GM06990 (cell line): ENCODE measurements around the gene KCNB1.

Source experiments
- DNase-seq: peaks from one replicate; pipeline ENCODE4 v3.0.0-alpha.2; 2011; ENCODE audit not compliant: insufficient read length; ENCODE audit errors: extremely low read depth
- H3K27me3 ChIP-seq: replicated peaks from 2 replicates; pipeline ENCODE4 v1.6.0; 2011; ENCODE audit warnings: low read length; ENCODE audit not compliant: control insufficient read depth, insufficient read depth
- H3K36me3 ChIP-seq: 2 replicates; pipeline ENCODE4 v1.5.1; 2011; ENCODE audit warnings: low read length; ENCODE audit not compliant: control insufficient read depth, insufficient read depth
- H3K4me3 ChIP-seq: replicated peaks from 2 replicates; pipeline ENCODE4 v1.5.1; 2011; ENCODE audit warnings: low read depth, mild to moderate bottlenecking, control low read depth, low read length
- TF ChIP-seq, protein P1 (sequence below): IDR thresholded peaks from 2 replicates; pipeline ENCODE4 v1.5.1; 2011; ENCODE audit warnings: low read length, control low read depth, mild to moderate bottlenecking, inconsistent platforms; ENCODE audit not compliant: insufficient read depth, poor library complexity, severe bottlenecking

The KCNB1 gene

DNA sequence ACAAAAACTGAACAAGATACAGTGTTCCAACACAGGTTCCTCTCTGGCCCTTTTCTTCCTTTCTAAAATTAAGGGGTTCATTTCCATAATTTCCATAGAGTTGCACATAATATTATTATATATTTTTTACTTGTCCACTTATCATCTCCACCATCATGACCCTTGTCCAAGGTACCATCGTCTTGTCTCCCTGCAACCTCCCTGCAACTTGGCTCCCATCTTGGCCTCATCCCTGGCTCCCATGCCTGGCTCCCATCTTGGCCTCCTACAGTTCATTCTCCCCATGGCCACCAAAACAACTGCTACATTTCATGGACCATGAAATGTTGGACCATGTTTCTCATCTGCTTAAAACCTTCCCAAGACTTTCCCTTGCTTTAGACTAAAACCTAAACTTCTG lies 3.1 kb upstream of the KCNB1 start:
- Histone ChIP-seq H3K4me3 (no peak overlapping the region), H3K36me3 (no peaks in the 10 kb centered on the region), H3K27me3 (no peaks in the 10 kb centered on the region)
- TF ChIP-seq, protein P1, sequence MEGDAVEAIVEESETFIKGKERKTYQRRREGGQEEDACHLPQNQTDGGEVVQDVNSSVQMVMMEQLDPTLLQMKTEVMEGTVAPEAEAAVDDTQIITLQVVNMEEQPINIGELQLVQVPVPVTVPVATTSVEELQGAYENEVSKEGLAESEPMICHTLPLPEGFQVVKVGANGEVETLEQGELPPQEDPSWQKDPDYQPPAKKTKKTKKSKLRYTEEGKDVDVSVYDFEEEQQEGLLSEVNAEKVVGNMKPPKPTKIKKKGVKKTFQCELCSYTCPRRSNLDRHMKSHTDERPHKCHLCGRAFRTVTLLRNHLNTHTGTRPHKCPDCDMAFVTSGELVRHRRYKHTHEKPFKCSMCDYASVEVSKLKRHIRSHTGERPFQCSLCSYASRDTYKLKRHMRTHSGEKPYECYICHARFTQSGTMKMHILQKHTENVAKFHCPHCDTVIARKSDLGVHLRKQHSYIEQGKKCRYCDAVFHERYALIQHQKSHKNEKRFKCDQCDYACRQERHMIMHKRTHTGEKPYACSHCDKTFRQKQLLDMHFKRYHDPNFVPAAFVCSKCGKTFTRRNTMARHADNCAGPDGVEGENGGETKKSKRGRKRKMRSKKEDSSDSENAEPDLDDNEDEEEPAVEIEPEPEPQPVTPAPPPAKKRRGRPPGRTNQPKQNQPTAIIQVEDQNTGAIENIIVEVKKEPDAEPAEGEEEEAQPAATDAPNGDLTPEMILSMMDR: no peak
- no peak for DNase-seq

DNA sequence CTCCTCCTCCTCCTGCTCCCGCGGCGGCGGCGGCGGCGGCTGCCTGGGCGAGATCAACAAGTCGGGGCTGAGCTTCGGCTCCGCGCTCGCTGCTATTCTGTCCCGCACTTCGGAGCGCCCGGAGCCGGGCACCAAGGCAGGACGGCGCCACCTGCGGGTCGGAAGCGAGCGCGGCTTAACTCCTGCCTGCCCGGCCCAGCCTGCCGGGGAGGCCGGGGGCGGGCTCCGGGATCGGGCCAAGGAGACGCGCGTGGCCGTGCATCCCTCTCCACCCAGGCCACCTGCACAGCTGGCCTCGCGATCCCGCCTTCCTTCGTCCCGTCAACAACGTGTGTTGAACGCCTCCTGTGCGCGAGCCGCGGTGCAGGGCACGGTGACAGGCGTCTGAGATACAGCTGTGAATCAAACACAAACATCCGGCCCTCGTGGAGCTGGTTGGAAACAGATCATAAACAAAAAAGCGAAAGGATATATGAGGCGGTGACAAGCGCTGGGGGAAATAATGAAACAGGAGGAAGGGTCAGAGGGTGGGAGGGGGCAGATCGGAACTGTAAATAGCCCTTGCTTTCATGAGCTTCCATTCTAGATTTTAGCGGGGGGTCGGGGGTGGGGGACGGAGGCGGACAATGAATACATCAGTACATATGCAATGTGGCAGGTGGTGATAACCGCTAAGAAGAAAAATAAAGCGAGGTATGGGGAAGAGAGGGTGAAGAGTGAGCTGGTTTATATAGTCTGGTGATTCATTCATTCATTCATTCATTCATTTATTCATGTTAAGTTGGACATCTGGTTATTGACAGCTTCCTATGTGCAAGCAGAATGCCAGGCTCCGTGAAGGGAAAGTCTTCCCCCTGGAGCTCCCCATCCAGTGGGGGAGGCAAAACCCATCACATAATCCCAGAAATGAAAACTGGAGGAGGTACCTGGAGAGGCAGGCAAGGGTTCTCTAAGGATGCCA lies 2.0 kb upstream of the KCNB1 start:
- TF ChIP-seq, protein P1: peak; percentile 53
- H3K27me3 ChIP-seq: no peaks in the 10 kb centered on the region
- peak overlapping the region; percentile 43 for H3K4me3 ChIP-seq
- peak; percentile 43 for DNase-seq
- H3K36me3 ChIP-seq: no peaks in the 10 kb centered on the region

DNA sequence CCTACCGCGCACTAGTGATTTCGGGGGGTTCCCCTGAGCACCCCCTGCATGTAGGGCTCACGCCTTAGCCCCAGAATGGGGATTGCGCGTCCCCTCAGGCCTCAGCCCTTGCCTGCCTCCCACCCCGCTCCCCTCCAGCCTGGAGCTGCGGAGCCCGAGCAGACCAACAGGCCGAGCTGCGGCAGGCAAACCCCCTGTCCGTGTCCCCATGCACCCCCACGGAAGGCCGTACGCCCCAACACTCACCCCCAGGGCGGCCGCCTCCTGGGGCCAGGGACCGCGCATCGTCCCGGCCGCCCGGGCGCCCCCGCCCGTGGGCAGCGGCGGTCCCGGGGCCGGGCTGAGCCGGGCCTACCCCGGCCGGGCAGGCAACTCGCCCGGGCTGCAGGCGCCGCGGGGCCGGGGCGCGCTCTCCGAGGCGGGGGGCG lies 1.2 kb upstream of the KCNB1 start:
- TF ChIP-seq, protein P1: no peak
- Histone ChIP-seq H3K36me3 (no peaks in the 10 kb centered on the region), H3K27me3 (no peaks in the 10 kb centered on the region), H3K4me3 (no peak overlapping the region)
- no peak for DNase-seq

DNA sequence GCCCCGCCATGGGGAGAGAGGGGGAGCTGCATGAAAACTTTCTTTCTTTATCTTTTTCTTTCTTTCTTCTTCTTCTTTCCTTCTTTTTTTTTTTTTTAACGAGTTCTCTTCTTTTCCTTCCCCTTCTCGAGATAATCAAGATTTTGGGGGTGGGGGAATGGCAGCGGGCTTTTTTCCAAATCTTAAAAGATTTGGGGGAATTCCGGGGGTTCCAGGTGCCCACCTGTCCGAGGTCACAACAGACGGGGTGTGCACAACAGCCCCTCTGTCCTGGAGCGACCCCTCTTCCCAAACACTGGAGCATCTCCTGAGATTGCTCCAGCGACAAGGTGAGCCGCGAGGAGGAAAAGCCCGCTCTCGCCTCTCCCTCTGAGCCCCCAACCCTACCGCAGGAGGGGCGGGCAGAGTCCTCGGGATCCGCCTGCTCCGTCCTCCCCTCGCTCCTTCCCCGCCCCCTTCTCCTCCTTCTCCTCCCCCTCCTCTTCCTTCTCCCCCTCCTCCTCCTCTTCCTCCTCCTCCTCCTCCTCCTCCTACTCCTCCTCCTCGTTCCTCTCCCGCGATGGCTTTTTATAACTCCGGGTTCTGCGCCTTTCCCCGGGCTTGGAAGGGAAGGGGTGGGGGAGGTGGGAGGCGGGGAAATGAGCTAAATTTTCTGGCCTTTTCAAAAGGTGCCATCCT lies 689 bp upstream of the KCNB1 start:
- no peak for DNase-seq
- no peaks in the 10 kb centered on the region for H3K36me3 ChIP-seq
- TF ChIP-seq, protein P1: no peak
- no peak overlapping the region for H3K4me3 ChIP-seq
- no peaks in the 10 kb centered on the region for H3K27me3 ChIP-seq

DNA sequence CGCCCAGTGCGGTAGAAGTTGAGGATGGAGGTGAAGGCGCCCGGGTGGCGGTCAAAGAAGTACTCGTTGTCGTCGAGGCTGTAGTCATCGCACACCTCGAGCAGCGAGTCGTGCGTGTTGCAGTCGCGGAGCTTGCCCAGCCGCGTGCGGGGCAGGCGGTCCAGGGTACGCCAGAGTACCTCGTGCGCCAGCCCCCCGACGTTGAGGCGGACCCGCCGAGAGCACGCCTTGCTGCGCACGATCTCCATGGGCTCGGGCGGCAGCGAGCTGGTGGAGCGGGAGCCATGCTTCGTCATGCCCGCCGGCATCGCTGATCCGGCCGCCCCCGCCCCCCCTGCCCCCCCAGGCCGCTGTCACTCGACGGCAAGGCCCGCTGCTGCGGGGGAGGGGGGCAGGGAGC lies 295 bp downstream of the KCNB1 start:
- H3K4me3 ChIP-seq: no peak overlapping the region
- H3K27me3 ChIP-seq: no peaks in the 10 kb centered on the region
- DNase-seq: no peak
- TF ChIP-seq, protein P1: no peak
- no peaks in the 10 kb centered on the region for H3K36me3 ChIP-seq
